Endothelial cell of umbilical vein (primary cell): ENCODE data around the gene ABR. TPM values are rescaled to one million over a fixed set of nuclear protein-coding genes. Genes with fewer than 3 reads are reported as not detected.

Source experiments
- BruUV-seq: library from RNA; stranded (reverse); fragments of 400-500 nt; replicated peaks from 2 replicates; lab custom pipeline; 2021; lab: Mats Ljungman, UMichigan
- CTCF ChIA-PET: fragments of 300-600, 350-600 bp; sonication (Branson Sonifier 250); formaldehyde crosslinking; loops from one replicate; lab custom pipeline; 2021; ENCODE audit warnings: antibody characterized with exemption, inconsistent platforms; lab: Charles Lee
- POLR2A ChIA-PET: fragments of 300-600, 350-600 bp; sonication (Branson Sonifier 250); formaldehyde crosslinking; loops from one replicate; lab custom pipeline; 2021; ENCODE audit warnings: antibody characterized with exemption, inconsistent platforms; lab: Charles Lee
- DNase-seq: peaks from one replicate; pipeline ENCODE4 v3.0.0-alpha.2; 2011; ENCODE audit warnings: low read depth, low spot score
- FAIRE-seq: peaks from 2 replicates; lab custom pipeline; 2011; peaks lifted over from hg19 to GRCh38; lab: Jason Lieb, UNC
- H2AFZ ChIP-seq: 2 replicates; pipeline ENCODE4 v1.6.0; 2012; ENCODE audit warnings: low read depth, low read length, control low read depth, inconsistent platforms
- H3K27ac ChIP-seq: 2 replicates; pipeline ENCODE4 v1.5.1; 2011; ENCODE audit warnings: low read depth, mild to moderate bottlenecking, control low read depth, low read length, moderate library complexity; ENCODE audit not compliant: insufficient read depth
- H3K27me3 ChIP-seq, 2 experiments: 2 replicates each; pipeline versions ENCODE4 v1.6.0 to v1.6.1; 2011; ENCODE audit warnings: low read length in 2 of 2, mixed read lengths in 1 of 2; ENCODE audit not compliant: control insufficient read depth in 2 of 2, insufficient read depth in 2 of 2
- H3K36me3 ChIP-seq, 2 experiments: 2 replicates in 1 of 2; 3 replicates in 1 of 2; pipeline ENCODE4 v1.5.1; 2011; ENCODE audit warnings: low read length in 2 of 2, mild to moderate bottlenecking in 1 of 2, moderate library complexity in 1 of 2; ENCODE audit not compliant: control insufficient read depth in 2 of 2, insufficient read depth in 2 of 2; ENCODE audit errors: extremely low read depth in 1 of 2
- H3K4me1 ChIP-seq: 3 replicates; pipeline ENCODE4 v1.5.1; 2011; ENCODE audit warnings: mild to moderate bottlenecking, low read length; ENCODE audit not compliant: control insufficient read depth, insufficient read depth; ENCODE audit errors: extremely low read depth
- H3K4me2 ChIP-seq: 2 replicates; pipeline ENCODE4 v1.6.1; 2011; ENCODE audit warnings: low read length, control low read depth, mixed read lengths; ENCODE audit not compliant: insufficient read depth
- H3K4me3 ChIP-seq, 3 experiments: fragments of 200-600 bp in 1 of 3; sonication (generic), shearing (Covaris generic) in 1 of 3; replicated peaks in 1 of 3; 2 replicates each; pipeline ENCODE4 v1.5.1; 2011 to 2016; ENCODE audit warnings: control low read depth in 3 of 3, low read length in 3 of 3, mild to moderate bottlenecking in 2 of 3, inconsistent platforms in 1 of 3, low read depth in 1 of 3, moderate library complexity in 1 of 3; ENCODE audit not compliant: insufficient read depth in 1 of 3
- H3K79me2 ChIP-seq: 2 replicates; pipeline ENCODE4 v1.6.0; 2012; ENCODE audit warnings: low read length, inconsistent platforms; ENCODE audit not compliant: control insufficient read depth, insufficient read depth
- H3K9ac ChIP-seq: replicated peaks from 2 replicates; pipeline ENCODE3; 2011; ENCODE audit warnings: low read length, control low read depth; ENCODE audit not compliant: insufficient read depth; ENCODE audit errors: extremely low read depth
- H3K9me1 ChIP-seq: replicated peaks from 3 replicates; pipeline ENCODE4 v1.6.0; 2011; ENCODE audit warnings: mild to moderate bottlenecking, low read length; ENCODE audit not compliant: control insufficient read depth, insufficient read depth; ENCODE audit errors: extremely low read depth
- H3K9me3 ChIP-seq: replicated peaks from 2 replicates; pipeline ENCODE4 v1.5.1; 2012; ENCODE audit warnings: low read length, inconsistent platforms; ENCODE audit not compliant: control insufficient read depth, insufficient read depth
- H4K20me1 ChIP-seq: replicated peaks from 2 replicates; pipeline ENCODE3; 2011; ENCODE audit warnings: mild to moderate bottlenecking, low read length; ENCODE audit not compliant: control insufficient read depth, insufficient read depth; ENCODE audit errors: extremely low read depth
- EZH2 ChIP-seq: IDR thresholded peaks from 2 replicates; pipeline ENCODE4 v1.6.1; 2012; ENCODE audit warnings: borderline replicate concordance, low read depth, mild to moderate bottlenecking, moderate library complexity, low read length, inconsistent platforms; ENCODE audit not compliant: severe bottlenecking
- FOS ChIP-seq: IDR thresholded peaks from 2 replicates; pipeline ENCODE4 v1.6.1; 2011; ENCODE audit warnings: mild to moderate bottlenecking, low read length, moderate library complexity, borderline replicate concordance; ENCODE audit not compliant: insufficient read depth
- GATA2 ChIP-seq: IDR thresholded peaks from 2 replicates; pipeline ENCODE4 v1.7.0; 2011; ENCODE audit warnings: low read depth, mild to moderate bottlenecking, moderate library complexity, mixed read lengths, low read length; ENCODE audit not compliant: insufficient read length, insufficient read depth
- JUN ChIP-seq: IDR thresholded peaks from 2 replicates; pipeline ENCODE4 v1.6.1; 2011; ENCODE audit warnings: borderline replicate concordance, low read depth; ENCODE audit not compliant: insufficient read length, insufficient read depth
- MYC ChIP-seq: IDR thresholded peaks from one replicate; pipeline ENCODE4 v1.6.1; 2011; ENCODE audit warnings: mild to moderate bottlenecking, low read depth, low read length
- POLR2A ChIP-seq: IDR thresholded peaks from 2 replicates; pipeline ENCODE4 v1.6.1; 2012; ENCODE audit warnings: low read depth, mild to moderate bottlenecking, control low read depth, low read length
- POLR2AphosphoS5 ChIP-seq: IDR thresholded peaks from 2 replicates; pipeline ENCODE4 v1.6.1; 2012; ENCODE audit warnings: low read depth, mild to moderate bottlenecking, control low read depth, low read length, moderate library complexity; ENCODE audit not compliant: insufficient read depth
- dilution Hi-C: fragments of 300-500 bp; cut with MboI; formaldehyde crosslinking; loops from one replicate; pipeline ENCODE4 v1.15.0; 2019; ENCODE audit warnings: low sequenced_read_pairs; ENCODE audit not compliant: extremely low pct_ligation_motif_present
- intact Hi-C: fragments of 100-400 bp; cut with micrococcal nuclease; formaldehyde crosslinking; loops from one replicate; pipeline ENCODE4 v1.10.0; 2022
- polyA plus RNA-seq, 4 experiments: library from polyadenylated mRNA; depleted of rRNA in 3 of 4; stranded (reverse) in 3 of 4; unstranded in 1 of 4; fragments of >200 nt; gene quantifications; 2 replicates each; pipeline versions ENCODE4 v1.2.1 to v1.2.3, GENCODE V29; 2011 to 2012; ENCODE audit warnings: missing spikeins in 1 of 4
- total RNA-seq: library from RNA; stranded (reverse); gene quantifications from 2 replicates; pipeline ENCODE4 v1.2.3, GENCODE V29; 2021
- TF ChIP-seq, protein P1 (sequence below), 2 donors: IDR thresholded peaks; 1 replicate in 1 of 2; 2 replicates in 1 of 2; pipeline ENCODE4 v1.5.1; 2011; ENCODE audit warnings: low read length in 2 of 2, mild to moderate bottlenecking in 2 of 2, moderate library complexity in 2 of 2, control low read depth in 1 of 2, inconsistent platforms in 1 of 2, low read depth in 1 of 2; ENCODE audit not compliant: insufficient read depth in 1 of 2; ENCODE audit errors: extremely low read depth in 1 of 2
- TF ChIP-seq, protein P2 (sequence below): IDR thresholded peaks from 2 replicates; pipeline ENCODE4 v1.6.1; 2011; ENCODE audit not compliant: insufficient read depth, insufficient read length

The ABR gene
- total and polyA plus RNA-seq, 2 donors (not counting 3 experiments of a cell fraction or from before 2014, with no cell fraction given): 83.5 to 96.8 TPM

DNA sequence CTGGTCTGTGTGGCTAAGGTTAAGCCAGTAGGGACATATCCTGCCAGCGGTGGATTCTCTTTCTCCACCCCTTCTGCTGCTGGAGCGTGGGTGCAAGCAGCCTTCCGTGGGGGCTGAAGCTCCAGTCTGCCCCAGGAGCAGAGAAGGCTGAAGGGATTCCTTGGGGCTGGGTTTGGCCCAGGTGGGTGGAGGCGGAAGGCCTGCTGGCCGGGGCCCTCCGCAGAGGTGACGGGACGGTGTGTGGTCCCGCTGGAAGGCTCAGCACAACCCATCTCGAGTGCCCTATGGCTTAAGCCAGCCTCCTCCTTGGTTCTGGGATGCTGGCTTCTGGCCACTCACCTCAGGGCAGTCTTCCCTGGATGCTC is 169.7 kb downstream of the ABR start:
- no TSS peak for BruUV-seq
- Histone ChIP-seq H2AFZ (no peak overlapping the region), H3K27me3 (no peaks in the 10 kb centered on the region), H3K79me2 (no peaks in the 10 kb centered on the region), H3K4me3 (no peak overlapping the region), H3K4me1 (peaks cover 16% of the 10 kb centered on the region), H4K20me1 (no peaks in the 10 kb centered on the region), H3K9me1 (no peaks in the 10 kb centered on the region), H3K36me3 (peaks cover 4 to 27% of the 10 kb centered on the region in 2 experiments), H3K9me3 (no peaks in the 10 kb centered on the region), H3K27ac (no peak overlapping the region), H3K9ac (no peak overlapping the region), H3K4me2 (no peak overlapping the region)
- POLR2A ChIA-PET: no interaction called here
- DNase-seq (no peak), FAIRE-seq (no peak)
- TF ChIP-seq JUN (no peak), POLR2A (no peak), FOS (no peak), GATA2 (no peak), POLR2AphosphoS5 (no peak), MYC (no peak), EZH2 (no peak)
- TF ChIP-seq, protein P1, sequence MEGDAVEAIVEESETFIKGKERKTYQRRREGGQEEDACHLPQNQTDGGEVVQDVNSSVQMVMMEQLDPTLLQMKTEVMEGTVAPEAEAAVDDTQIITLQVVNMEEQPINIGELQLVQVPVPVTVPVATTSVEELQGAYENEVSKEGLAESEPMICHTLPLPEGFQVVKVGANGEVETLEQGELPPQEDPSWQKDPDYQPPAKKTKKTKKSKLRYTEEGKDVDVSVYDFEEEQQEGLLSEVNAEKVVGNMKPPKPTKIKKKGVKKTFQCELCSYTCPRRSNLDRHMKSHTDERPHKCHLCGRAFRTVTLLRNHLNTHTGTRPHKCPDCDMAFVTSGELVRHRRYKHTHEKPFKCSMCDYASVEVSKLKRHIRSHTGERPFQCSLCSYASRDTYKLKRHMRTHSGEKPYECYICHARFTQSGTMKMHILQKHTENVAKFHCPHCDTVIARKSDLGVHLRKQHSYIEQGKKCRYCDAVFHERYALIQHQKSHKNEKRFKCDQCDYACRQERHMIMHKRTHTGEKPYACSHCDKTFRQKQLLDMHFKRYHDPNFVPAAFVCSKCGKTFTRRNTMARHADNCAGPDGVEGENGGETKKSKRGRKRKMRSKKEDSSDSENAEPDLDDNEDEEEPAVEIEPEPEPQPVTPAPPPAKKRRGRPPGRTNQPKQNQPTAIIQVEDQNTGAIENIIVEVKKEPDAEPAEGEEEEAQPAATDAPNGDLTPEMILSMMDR (IDR thresholded peaks at IDR 0.05; ENCODE audit: extremely low read depth in 1 of 2, insufficient read depth in 1 of 2, low read depth in 1 of 2, low read length in 2 of 2): no peak
- TF ChIP-seq, protein P2, sequence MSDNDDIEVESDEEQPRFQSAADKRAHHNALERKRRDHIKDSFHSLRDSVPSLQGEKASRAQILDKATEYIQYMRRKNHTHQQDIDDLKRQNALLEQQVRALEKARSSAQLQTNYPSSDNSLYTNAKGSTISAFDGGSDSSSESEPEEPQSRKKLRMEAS: no peak
- intact Hi-C loops (no loop called here), dilution Hi-C loops (no loop called here)
- CTCF ChIA-PET: interaction anchor here (1.2 to 1.5 kb wide), 4 partner anchors 9 to 155 kb away, joined by 3 to 5 read pairs (median 4); no protein-coding TSS in a partner anchor
